IMR-90 (cell line): ENCODE data around the gene KCNE4. TPM values are rescaled to one million over a fixed set of nuclear protein-coding genes. Genes with fewer than 3 reads are reported as not detected.

Experiments
- ATAC-seq: fragments of 200-7000 bp; cut with Tn5 transposase; 2 replicates; pipeline ENCODE4 v1.9.1; 2020; ENCODE audit warnings: low read depth, mild to moderate bottlenecking, moderate library complexity
- BruUV-seq: library from RNA; stranded (reverse); fragments of 400-500 nt; replicated peaks from 2 replicates; lab custom pipeline; 2021; lab: Mats Ljungman, UMichigan
- CTCF ChIA-PET: fragments of 300-600 bp; formaldehyde crosslinking; extraction: SDS; loops from one replicate; lab custom pipeline; 2021; ENCODE audit warnings: antibody characterized with exemption; lab: Yijun Ruan, JAX
- POLR2A ChIA-PET: fragments of 300-600 bp; sonication (Branson Sonifier 250); formaldehyde crosslinking; loops from one replicate; lab custom pipeline; 2022; ENCODE audit warnings: antibody characterized with exemption; ENCODE audit not compliant: unreplicated experiment; lab: Charles Lee
- DNase-seq: peaks from one replicate; pipeline ENCODE4 v3.0.0; 2013
- H2AFZ ChIP-seq: replicated peaks from 2 replicates; pipeline ENCODE3; 2013; ENCODE audit warnings: low read length, mild to moderate bottlenecking; ENCODE audit not compliant: poor library complexity
- H2AK5ac ChIP-seq: 2 replicates; pipeline ENCODE4 v1.6.1; 2013; ENCODE audit warnings: low read depth, low read length, inconsistent platforms
- H2AK9ac ChIP-seq: replicated peaks from 2 replicates; pipeline ENCODE3; 2013; ENCODE audit warnings: mild to moderate bottlenecking, low read depth, low read length, moderate library complexity; ENCODE audit not compliant: poor library complexity
- H2BK120ac ChIP-seq: 2 replicates; pipeline ENCODE4 v1.6.1; 2013; ENCODE audit warnings: low read depth, low read length, inconsistent platforms
- H2BK15ac ChIP-seq: 3 replicates; pipeline ENCODE4 v1.6.1; 2013; ENCODE audit warnings: low read depth, low read length, inconsistent platforms
- H2BK20ac ChIP-seq: 2 replicates; pipeline ENCODE4 v1.6.1; 2013; ENCODE audit warnings: low read depth, mild to moderate bottlenecking, inconsistent platforms, low read length, moderate library complexity
- H2BK5ac ChIP-seq: 2 replicates; pipeline ENCODE4 v1.6.1; 2013; ENCODE audit warnings: mild to moderate bottlenecking, low read depth, low read length, inconsistent platforms; ENCODE audit not compliant: poor library complexity, severe bottlenecking
- H3K14ac ChIP-seq: replicated peaks from 2 replicates; pipeline ENCODE4 v1.6.1; 2013; ENCODE audit warnings: low read depth, low read length, inconsistent platforms
- H3K18ac ChIP-seq: 2 replicates; pipeline ENCODE4 v1.6.1; 2013; ENCODE audit warnings: low read depth, low read length, control low read depth
- H3K23ac ChIP-seq: 2 replicates; pipeline ENCODE4 v1.6.1; 2013; ENCODE audit warnings: low read depth, low read length, inconsistent platforms
- H3K27ac ChIP-seq: 2 replicates; pipeline ENCODE4 v1.5.1; 2013; ENCODE audit warnings: mild to moderate bottlenecking, control low read depth, low read length; ENCODE audit not compliant: insufficient read depth
- H3K27me3 ChIP-seq: 2 replicates; pipeline ENCODE4 v1.6.1; 2013; ENCODE audit warnings: low read length; ENCODE audit not compliant: control insufficient read depth, insufficient read depth
- H3K36me3 ChIP-seq: 2 replicates; pipeline ENCODE4 v1.6.1; 2013; ENCODE audit warnings: low read length, mixed read lengths; ENCODE audit not compliant: control insufficient read depth, insufficient read depth
- H3K4ac ChIP-seq: 2 replicates; pipeline ENCODE4 v1.6.1; 2013; ENCODE audit warnings: low read depth, low read length, inconsistent platforms
- H3K4me1 ChIP-seq: 2 replicates; pipeline ENCODE4 v1.6.1; 2013; ENCODE audit warnings: low read length, mixed read lengths; ENCODE audit not compliant: control insufficient read depth, insufficient read depth
- H3K4me2 ChIP-seq: 2 replicates; pipeline ENCODE4 v1.6.1; 2013; ENCODE audit warnings: low read depth, mild to moderate bottlenecking, control low read depth, low read length, moderate library complexity
- H3K4me3 ChIP-seq: 2 replicates; pipeline ENCODE4 v1.5.1; 2013; ENCODE audit warnings: low read depth, mild to moderate bottlenecking, control low read depth, low read length, moderate library complexity; ENCODE audit not compliant: insufficient read depth
- H3K56ac ChIP-seq: 2 replicates; pipeline ENCODE4 v1.6.1; 2013; ENCODE audit warnings: low read length, inconsistent platforms; ENCODE audit not compliant: insufficient read depth; ENCODE audit errors: extremely low read depth
- H3K79me1 ChIP-seq, 2 experiments: 2 replicates each; pipeline ENCODE4 v1.6.1; 2013; ENCODE audit warnings: low read length in 2 of 2, inconsistent platforms in 1 of 2, low read depth in 1 of 2
- H3K9ac ChIP-seq: 2 replicates; pipeline ENCODE4 v1.6.1; 2013; ENCODE audit warnings: low read depth, low read length, control low read depth
- H3K9me1 ChIP-seq: 2 replicates; pipeline ENCODE4 v1.6.1; 2013; ENCODE audit warnings: low read length, inconsistent platforms; ENCODE audit not compliant: insufficient read depth
- H3K9me3 ChIP-seq: 2 replicates; pipeline ENCODE4 v1.6.1; 2013; ENCODE audit warnings: low read length; ENCODE audit not compliant: control insufficient read depth, insufficient read depth
- H4K20me1 ChIP-seq: 2 replicates; pipeline ENCODE4 v1.6.1; 2013; ENCODE audit warnings: low read length, inconsistent platforms; ENCODE audit not compliant: insufficient read depth
- H4K5ac ChIP-seq: 2 replicates; pipeline ENCODE4 v1.6.1; 2013; ENCODE audit warnings: mild to moderate bottlenecking, low read depth, low read length, control low read depth
- H4K8ac ChIP-seq, 2 experiments: 2 replicates each; pipeline ENCODE4 v1.6.1; 2013; ENCODE audit warnings: low read depth in 2 of 2, low read length in 2 of 2, control low read depth in 1 of 2, inconsistent platforms in 1 of 2
- H4K91ac ChIP-seq: 2 replicates; pipeline ENCODE4 v1.6.1; 2013; ENCODE audit warnings: low read depth, low read length, inconsistent platforms; ENCODE audit not compliant: insufficient read depth
- ELK1 ChIP-seq: fragments of 150-350 bp; IDR thresholded peaks from 2 replicates; pipeline ENCODE4 v1.6.1; 2016; ENCODE audit warnings: low read depth, mild to moderate bottlenecking, low read length, moderate library complexity, borderline replicate concordance
- MAFK ChIP-seq: IDR thresholded peaks from 2 replicates; pipeline ENCODE4 v1.6.1; 2012; ENCODE audit warnings: low read depth, low read length, improper control_type of control experiment
- MAZ ChIP-seq: IDR thresholded peaks from 2 replicates; pipeline ENCODE4 v1.6.1; 2012; ENCODE audit warnings: low read depth, mild to moderate bottlenecking, low read length, improper control_type of control experiment, moderate library complexity, borderline replicate concordance
- POLR2A ChIP-seq: IDR thresholded peaks from 2 replicates; pipeline ENCODE4 v1.6.1; 2012; ENCODE audit warnings: mild to moderate bottlenecking, low read depth, low read length
- RAD21 ChIP-seq: IDR thresholded peaks from 2 replicates; pipeline ENCODE4 v1.6.1; 2012; ENCODE audit warnings: low read length, improper control_type of control experiment
- SMC3 ChIP-seq: fragments of 150-350 bp; IDR thresholded peaks from 2 replicates; pipeline ENCODE4 v1.6.1; 2016; ENCODE audit warnings: low read depth, mild to moderate bottlenecking, antibody characterized with exemption, low read length, moderate library complexity
- USF2 ChIP-seq: fragments of 150-350 bp; IDR thresholded peaks from 2 replicates; pipeline ENCODE4 v1.6.1; 2017; ENCODE audit warnings: mild to moderate bottlenecking, antibody characterized with exemption, low read length, low read depth
- WGBS, 2 experiments: methylation state at CpG; one replicate each; pipeline versions ENCODE4 v1.1.5 to v1.1.7; 2013; ENCODE audit warnings: missing lambda C conversion rate in 2 of 2; ENCODE audit not compliant: insufficient read length in 1 of 2; ENCODE audit errors: extremely low coverage in 2 of 2; 5-methylcytosine and 5-hydroxymethylcytosine counted together
- dilution Hi-C: fragments of 300-500 bp; cut with HindIII; formaldehyde crosslinking; loops from one replicate; pipeline ENCODE4 v1.14.3; 2018; ENCODE audit warnings: low sequenced_read_pairs; ENCODE audit not compliant: unreplicated experiment
- in situ Hi-C: fragments of 300-500 bp; cut with MboI; formaldehyde crosslinking; loops from 3 replicates; pipeline ENCODE4 v1.14.3; 2019; ENCODE audit warnings: low sequenced_read_pairs, inconsistent platforms, mixed read lengths
- intact Hi-C: fragments of 100-400 bp; cut with micrococcal nuclease; formaldehyde crosslinking; loops from 2 replicates; pipeline ENCODE4 v1.10.0; 2022
- polyA plus RNA-seq, 3 experiments: library from polyadenylated mRNA; depleted of rRNA; stranded (reverse); fragments of >200 nt; gene quantifications; 2 replicates each; pipeline ENCODE4 v1.2.3, GENCODE V29; 2012; ENCODE audit warnings: low replicate concordance in 1 of 3
- total RNA-seq: library from RNA; depleted of rRNA; stranded (reverse); fragments of >200 nt; gene quantifications from 2 replicates; pipeline ENCODE4 v1.2.3, GENCODE V29; 2012

The KCNE4 gene
- total and polyA plus RNA-seq, 2 of the 4 experiments (the other 2 are of a cell fraction) = 6.6 to 6.8 TPM

DNA sequence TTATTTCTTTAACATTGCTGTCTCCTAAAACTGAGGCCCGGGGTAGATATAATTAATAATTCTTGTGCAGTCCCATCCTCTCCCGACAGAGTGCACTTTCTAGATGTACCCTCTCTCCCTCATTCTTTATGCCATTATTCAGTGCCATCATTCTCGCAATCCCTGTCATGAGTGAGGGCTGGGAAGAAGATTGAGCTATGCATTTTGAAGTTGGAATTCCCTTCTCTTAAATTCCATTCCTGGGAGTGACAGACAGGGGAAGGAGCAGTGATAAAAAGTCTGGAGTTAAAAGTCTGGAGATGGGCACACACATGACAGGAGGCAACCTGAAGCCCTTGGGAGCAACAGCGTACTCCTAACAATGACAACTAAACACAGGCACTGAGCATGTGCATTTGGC is 2.6 kb upstream of the KCNE4 start:
- no peak overlapping the region for H3K4me2 ChIP-seq
- no peak for DNase-seq
- no peak overlapping the region for H3K9ac ChIP-seq
- dilution Hi-C loops (no loop called here), in situ Hi-C loops (no loop called here), intact Hi-C loops (no loop called here)
- H3K9me1 ChIP-seq = peaks cover 8% of the 10 kb centered on the region; the same call in 1 of the 2 replicates
- H3K36me3 ChIP-seq = no peaks in the 10 kb centered on the region
- H3K27ac ChIP-seq = no peak overlapping the region
- H2AK9ac ChIP-seq = no peak overlapping the region
- no peak for ATAC-seq
- no peak overlapping the region for H4K8ac ChIP-seq
- H2BK20ac ChIP-seq = no peak overlapping the region
- no peaks in the 10 kb centered on the region for H4K20me1 ChIP-seq
- no peak overlapping the region for H2AK5ac ChIP-seq
- no CpG with 5 or more reads among the region's 4 CpGs for WGBS, 2 experiments
- H3K4ac ChIP-seq = no peak overlapping the region
- H3K23ac ChIP-seq = peak overlapping the region; percentile 51; the same call in 1 of the 2 replicates
- no peak overlapping the region for H4K5ac ChIP-seq
- no peak overlapping the region for H2BK5ac ChIP-seq
- no peak overlapping the region; the same call in 1 of the 2 replicates for H3K18ac ChIP-seq
- H3K4me3 ChIP-seq = no peak overlapping the region
- ChIA-PET CTCF (no interaction called here), POLR2A (no interaction called here)
- no peaks in the 10 kb centered on the region for H3K27me3 ChIP-seq
- TF ChIP-seq RAD21 = no peak
- no peak for TF ChIP-seq USF2
- TF ChIP-seq ELK1 = no peak
- no peak for TF ChIP-seq POLR2A
- no peak for TF ChIP-seq MAFK
- TF ChIP-seq SMC3 = no peak
- TF ChIP-seq MAZ = no peak
- no peak overlapping the region for H4K91ac ChIP-seq
- H3K9me3 ChIP-seq = no peaks in the 10 kb centered on the region
- no peak overlapping the region for H2BK15ac ChIP-seq
- H2AFZ ChIP-seq = no peak overlapping the region
- H3K56ac ChIP-seq = no peak overlapping the region
- H3K4me1 ChIP-seq = peaks cover 22% of the 10 kb centered on the region
- peaks cover 6 to 18% of the 10 kb centered on the region in 2 experiments; a peak in 3 of 4 replicates for H3K79me1 ChIP-seq
- no peak overlapping the region for H2BK120ac ChIP-seq
- no TSS peak for BruUV-seq
- no peak overlapping the region for H3K14ac ChIP-seq
